IPS-18a (cell line): ENCODE measurements around the gene ATG5.
"Not testable (repeated sequence)": the region's sequence is repeated elsewhere in the genome, so short reads cannot be mapped to it uniquely, and the experiment has no call there.

Experiments
- H3K27ac ChIP-seq: one replicate; pipeline ENCODE4 v1.5.1; 2013; ENCODE audit warnings: low read length
- H3K27me3 ChIP-seq: one replicate; pipeline ENCODE4 v1.6.1; 2013; ENCODE audit warnings: mild to moderate bottlenecking, low read length; ENCODE audit not compliant: control insufficient read depth, insufficient read depth
- H3K36me3 ChIP-seq: one replicate; pipeline ENCODE4 v1.6.1; 2013; ENCODE audit warnings: low read depth, low read length; ENCODE audit not compliant: control insufficient read depth
- H3K4me1 ChIP-seq: one replicate; pipeline ENCODE4 v1.6.1; 2013; ENCODE audit warnings: low read depth, low read length; ENCODE audit not compliant: control insufficient read depth
- H3K4me3 ChIP-seq: one replicate; pipeline ENCODE4 v1.5.1; 2013; ENCODE audit warnings: low read length
- H3K9ac ChIP-seq: one replicate; pipeline ENCODE4 v1.6.1; 2013; ENCODE audit warnings: mild to moderate bottlenecking, low read length, moderate library complexity
- H3K9me3 ChIP-seq: one replicate; pipeline ENCODE4 v1.6.1; 2013; ENCODE audit warnings: low read depth, low read length; ENCODE audit not compliant: control insufficient read depth

The ATG5 gene

GRCh38 chr6:106160189-106160588 is 165.4 kb downstream of the ATG5 start:
- H3K27ac ChIP-seq = no peak overlapping the region
- peaks cover 10% of the 10 kb centered on the region for H3K4me1 ChIP-seq
- H3K27me3 ChIP-seq = no peaks in the 10 kb centered on the region
- no peaks in the 10 kb centered on the region for H3K9me3 ChIP-seq
- H3K9ac ChIP-seq = no peak overlapping the region
- no peak overlapping the region for H3K4me3 ChIP-seq
- no peaks in the 10 kb centered on the region for H3K36me3 ChIP-seq

GRCh38 chr6:106159531-106159940 is 166.0 kb downstream of the ATG5 start:
- H3K9me3 ChIP-seq = no peaks in the 10 kb centered on the region
- no peak overlapping the region for H3K4me3 ChIP-seq
- H3K27ac ChIP-seq = no peak overlapping the region
- H3K36me3 ChIP-seq = no peaks in the 10 kb centered on the region
- peaks cover 17% of the 10 kb centered on the region for H3K4me1 ChIP-seq
- H3K9ac ChIP-seq = no peak overlapping the region
- no peaks in the 10 kb centered on the region for H3K27me3 ChIP-seq

GRCh38 chr6:106158816-106159215 is 166.7 kb downstream of the ATG5 start:
- H3K27ac ChIP-seq = no peak overlapping the region
- no peak overlapping the region for H3K9ac ChIP-seq
- H3K36me3 ChIP-seq = no peaks in the 10 kb centered on the region
- H3K27me3 ChIP-seq = no peaks in the 10 kb centered on the region
- H3K4me1 ChIP-seq = peaks cover 16% of the 10 kb centered on the region
- no peaks in the 10 kb centered on the region for H3K9me3 ChIP-seq
- H3K4me3 ChIP-seq = no peak overlapping the region

GRCh38 chr6:106156863-106157262 is 168.7 kb downstream of the ATG5 start:
- H3K9me3 ChIP-seq = no peaks in the 10 kb centered on the region
- no peaks in the 10 kb centered on the region for H3K27me3 ChIP-seq
- H3K4me3 ChIP-seq = no peak overlapping the region
- no peak overlapping the region for H3K27ac ChIP-seq
- no peak overlapping the region for H3K9ac ChIP-seq
- H3K4me1 ChIP-seq = peaks cover 9% of the 10 kb centered on the region
- no peaks in the 10 kb centered on the region for H3K36me3 ChIP-seq

GRCh38 chr6:106156413-106156812 is 169.1 kb downstream of the ATG5 start:
- Histone ChIP-seq H3K36me3 (no peaks in the 10 kb centered on the region), H3K27me3 (no peaks in the 10 kb centered on the region)

GRCh38 chr6:106155219-106155830 is 170.2 kb downstream of the ATG5 start:
- Histone ChIP-seq H3K4me3 (no peak overlapping the region), H3K9me3 (no peaks in the 10 kb centered on the region), H3K36me3 (no peaks in the 10 kb centered on the region), H3K4me1 (peaks cover 9% of the 10 kb centered on the region), H3K27me3 (no peaks in the 10 kb centered on the region), H3K9ac (no peak overlapping the region), H3K27ac (no peak overlapping the region)

More at GRCh38 chr6:106156413-106156812, 169.1 kb downstream of the ATG5 start:
- Histone ChIP-seq H3K4me1 (peaks cover 9% of the 10 kb centered on the region), H3K9me3 (no peaks in the 10 kb centered on the region), H3K27ac (no peak overlapping the region), H3K4me3 (no peak overlapping the region), H3K9ac (no peak overlapping the region)

- no peaks in the 10 kb centered on the region for H3K27me3 ChIP-seq
- no peak overlapping the region for H3K4me3 ChIP-seq
- no peak overlapping the region for H3K9ac ChIP-seq
- H3K4me1 ChIP-seq = peaks cover 9% of the 10 kb centered on the region
- H3K36me3 ChIP-seq = no peaks in the 10 kb centered on the region
- H3K9me3 ChIP-seq = no peaks in the 10 kb centered on the region
- no peak overlapping the region for H3K27ac ChIP-seq
These were observed 171.2 kb downstream of the ATG5 start for GRCh38 chr6:106154326-106154725.

GRCh38 chr6:106152952-106153351 is 172.6 kb downstream of the ATG5 start:
- Histone ChIP-seq H3K9ac (no peak overlapping the region), H3K4me3 (no peak overlapping the region), H3K36me3 (no peaks in the 10 kb centered on the region), H3K27me3 (no peaks in the 10 kb centered on the region), H3K9me3 (no peaks in the 10 kb centered on the region), H3K4me1 (peaks cover 9% of the 10 kb centered on the region), H3K27ac (no peak overlapping the region)

- not testable (repeated sequence) for H3K36me3 ChIP-seq, H3K9me3 ChIP-seq, H3K9ac ChIP-seq, H3K4me1 ChIP-seq, H3K4me3 ChIP-seq, H3K27me3 ChIP-seq, H3K27ac ChIP-seq
These were observed 173.1 kb downstream of the ATG5 start for GRCh38 chr6:106152476-106152875.

- Histone ChIP-seq H3K4me3 (no peak overlapping the region), H3K9me3 (no peaks in the 10 kb centered on the region), H3K9ac (no peak overlapping the region), H3K36me3 (no peaks in the 10 kb centered on the region), H3K27ac (no peak overlapping the region), H3K4me1 (peaks cover 8% of the 10 kb centered on the region), H3K27me3 (no peaks in the 10 kb centered on the region)
These were observed 176.0 kb downstream of the ATG5 start for GRCh38 chr6:106149472-106150069.

- no peak overlapping the region for H3K9ac ChIP-seq
- H3K27ac ChIP-seq = no peak overlapping the region
- H3K27me3 ChIP-seq = no peaks in the 10 kb centered on the region
- H3K4me1 ChIP-seq = peaks cover 7% of the 10 kb centered on the region
- H3K9me3 ChIP-seq = no peaks in the 10 kb centered on the region
- no peaks in the 10 kb centered on the region for H3K36me3 ChIP-seq
- no peak overlapping the region for H3K4me3 ChIP-seq
These were observed 178.1 kb downstream of the ATG5 start for GRCh38 chr6:106147476-106147875.

GRCh38 chr6:106146852-106147351 is 178.7 kb downstream of the ATG5 start:
- peaks cover 7% of the 10 kb centered on the region for H3K4me1 ChIP-seq
- no peak overlapping the region for H3K4me3 ChIP-seq
- no peaks in the 10 kb centered on the region for H3K27me3 ChIP-seq
- no peaks in the 10 kb centered on the region for H3K36me3 ChIP-seq
- H3K9me3 ChIP-seq = no peaks in the 10 kb centered on the region
- no peak overlapping the region for H3K9ac ChIP-seq
- no peak overlapping the region for H3K27ac ChIP-seq
